HG02943 (cell line): ENCODE measurements around the gene DAB1.

Experiments used
- ATAC-seq: cut with Tn5 transposase; IDR thresholded peaks from one replicate; pipeline ENCODE4 v1.9.1; 2021; ENCODE audit warnings: mild to moderate bottlenecking, low read depth, moderate library complexity; ENCODE audit not compliant: unreplicated experiment

DAB1 gene

GRCh38 chr1:57325536-57325935, 98.3 kb downstream of the DAB1 start:
- ATAC-seq: no peak

- ATAC-seq: no peak
These were observed 98.7 kb downstream of the DAB1 start for GRCh38 chr1:57325117-57325516.

- no peak for ATAC-seq
These were observed 99.5 kb downstream of the DAB1 start for GRCh38 chr1:57324388-57324787.

GRCh38 chr1:57321776-57322175, 102.1 kb downstream of the DAB1 start:
- ATAC-seq: no peak

GRCh38 chr1:57319791-57320190, 104.1 kb downstream of the DAB1 start:
- ATAC-seq: no peak

GRCh38 chr1:57319165-57319564, 104.7 kb downstream of the DAB1 start:
- no peak for ATAC-seq

GRCh38 chr1:57316861-57317260, 107.0 kb downstream of the DAB1 start:
- ATAC-seq: no peak

- ATAC-seq: no peak
These were observed 107.6 kb downstream of the DAB1 start for GRCh38 chr1:57316291-57316690.

GRCh38 chr1:57312869-57313268, 111.0 kb downstream of the DAB1 start:
- ATAC-seq: no peak

- no peak for ATAC-seq
These were observed 112.4 kb downstream of the DAB1 start for GRCh38 chr1:57311411-57311810.

- ATAC-seq: no peak
These were observed 112.9 kb downstream of the DAB1 start for GRCh38 chr1:57311006-57311405.

GRCh38 chr1:57309630-57310029, 114.2 kb downstream of the DAB1 start:
- ATAC-seq: no peak

GRCh38 chr1:57307392-57308170, 116.3 kb downstream of the DAB1 start:
- ATAC-seq: peak; percentile 84

- no peak for ATAC-seq
These were observed 119.3 kb downstream of the DAB1 start for GRCh38 chr1:57304591-57304990.

- ATAC-seq: no peak
These were observed 120.9 kb downstream of the DAB1 start for GRCh38 chr1:57302812-57303596.

GRCh38 chr1:57300186-57300585, 123.7 kb downstream of the DAB1 start:
- no peak for ATAC-seq

- ATAC-seq: no peak
These were observed 127.1 kb downstream of the DAB1 start for GRCh38 chr1:57296726-57297250.

GRCh38 chr1:57295326-57295725, 128.5 kb downstream of the DAB1 start:
- ATAC-seq: no peak

- ATAC-seq: no peak
These were observed 129.7 kb downstream of the DAB1 start for GRCh38 chr1:57294177-57294576.

- ATAC-seq: no peak
These were observed 130.6 kb downstream of the DAB1 start for GRCh38 chr1:57293214-57293613.

- ATAC-seq: no peak
These were observed 134.1 kb downstream of the DAB1 start for GRCh38 chr1:57289781-57290180.

- ATAC-seq: no peak
These were observed 137.9 kb downstream of the DAB1 start for GRCh38 chr1:57285992-57286391.
